DLD1 (cell line): ENCODE data around the gene XKR8.

Experiments used
- in situ Hi-C: cut with HindIII; loops from 2 replicates; pipeline ENCODE4 v1.10.0; 2017; ENCODE audit warnings: low sequenced_read_pairs

XKR8 gene

DNA sequence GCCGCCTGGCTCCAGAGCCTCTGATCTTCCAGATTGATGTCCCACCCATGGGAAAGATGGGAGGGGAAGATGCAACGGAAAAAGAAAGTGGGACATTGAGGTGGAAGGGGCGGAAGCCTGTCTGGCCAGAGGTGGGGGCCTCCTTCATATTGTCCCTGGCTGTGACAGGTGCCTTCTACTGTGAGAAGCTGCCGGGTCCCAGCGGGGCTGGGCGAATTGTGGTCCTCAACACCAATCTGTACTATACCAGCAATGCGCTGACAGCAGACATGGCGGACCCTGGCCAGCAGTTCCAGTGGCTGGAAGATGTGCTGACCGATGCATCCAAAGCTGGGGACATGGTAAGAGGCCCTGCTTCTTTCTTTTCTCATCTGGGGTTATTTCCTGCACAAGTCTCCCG is 5.6 kb upstream of the XKR8 start:
- in situ Hi-C loops = no loop called here

DNA sequence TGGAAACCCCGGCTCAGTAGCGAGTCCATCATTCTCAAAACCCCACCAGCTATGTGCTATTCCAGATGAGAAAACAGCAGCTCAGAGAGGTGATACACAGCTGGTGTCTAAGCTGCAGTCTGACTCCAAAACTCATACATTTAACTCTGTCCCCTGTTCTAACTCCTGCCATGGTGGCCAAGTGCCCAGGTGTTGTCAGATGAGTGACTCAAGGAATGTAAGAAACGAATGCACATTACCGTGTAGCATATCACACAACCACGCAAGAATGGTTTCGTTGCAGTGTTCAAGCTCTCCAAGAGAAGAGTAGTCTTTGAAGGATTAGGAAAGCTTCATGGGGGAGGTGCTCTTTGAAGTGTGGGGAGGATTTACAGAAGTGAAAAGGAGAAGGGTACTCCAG is 4.7 kb upstream of the XKR8 start:
- in situ Hi-C loops = no loop called here

DNA sequence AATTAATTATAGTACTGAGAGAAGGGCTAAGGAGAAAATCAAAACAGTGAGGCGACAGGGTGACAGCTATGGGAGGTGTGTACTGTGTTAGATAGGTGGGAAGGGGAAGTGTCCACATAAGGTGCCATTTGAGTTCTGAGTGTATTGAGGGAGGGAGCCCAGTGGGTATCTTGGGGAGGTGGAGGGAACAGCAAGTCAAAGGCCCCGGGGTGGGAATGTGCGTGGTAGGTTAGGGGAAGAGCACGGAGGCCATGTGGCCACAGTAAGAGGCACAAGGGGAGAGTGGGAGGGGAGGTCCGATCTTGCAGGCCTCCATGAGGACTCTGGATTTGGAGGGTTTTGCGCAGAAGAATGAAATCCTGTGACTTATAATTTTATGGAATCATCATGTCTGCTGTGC is 3.0 kb upstream of the XKR8 start:
- in situ Hi-C loops = no loop called here

DNA sequence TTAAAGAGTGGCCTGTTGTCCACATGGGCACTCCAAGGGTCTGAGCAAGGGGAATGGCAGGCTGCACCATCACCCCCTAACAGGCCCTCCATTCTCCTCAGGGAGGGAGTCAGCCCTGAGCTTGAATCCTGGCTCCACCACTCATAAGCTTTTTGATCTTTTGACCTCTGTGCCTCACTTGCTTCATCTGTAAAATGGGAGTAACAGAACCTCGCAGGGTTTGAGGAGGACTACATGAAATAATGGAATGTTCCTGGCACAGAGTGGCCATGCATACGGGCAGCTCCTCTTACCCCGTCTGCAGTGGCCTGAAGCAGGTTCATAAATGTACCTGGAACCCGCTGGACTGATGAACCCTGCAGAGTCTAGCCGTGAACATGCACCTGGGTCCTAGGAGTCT is 2.1 kb upstream of the XKR8 start:
- in situ Hi-C loops = no loop called here

DNA sequence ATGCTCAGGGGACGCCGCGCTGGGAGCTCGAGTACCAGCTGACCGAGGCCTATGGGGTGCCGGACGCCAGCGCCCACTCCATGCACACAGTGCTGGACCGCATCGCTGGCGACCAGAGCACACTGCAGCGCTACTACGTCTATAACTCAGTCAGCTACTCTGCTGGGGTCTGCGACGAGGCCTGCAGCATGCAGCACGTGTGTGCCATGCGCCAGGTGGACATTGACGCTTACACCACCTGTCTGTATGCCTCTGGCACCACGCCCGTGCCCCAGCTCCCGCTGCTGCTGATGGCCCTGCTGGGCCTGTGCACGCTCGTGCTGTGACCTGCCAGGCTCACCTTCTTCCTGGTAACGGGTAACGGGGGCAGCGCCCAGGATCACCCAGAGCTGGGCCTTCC is 1.3 kb upstream of the XKR8 start:
- in situ Hi-C loops = no loop called here

DNA sequence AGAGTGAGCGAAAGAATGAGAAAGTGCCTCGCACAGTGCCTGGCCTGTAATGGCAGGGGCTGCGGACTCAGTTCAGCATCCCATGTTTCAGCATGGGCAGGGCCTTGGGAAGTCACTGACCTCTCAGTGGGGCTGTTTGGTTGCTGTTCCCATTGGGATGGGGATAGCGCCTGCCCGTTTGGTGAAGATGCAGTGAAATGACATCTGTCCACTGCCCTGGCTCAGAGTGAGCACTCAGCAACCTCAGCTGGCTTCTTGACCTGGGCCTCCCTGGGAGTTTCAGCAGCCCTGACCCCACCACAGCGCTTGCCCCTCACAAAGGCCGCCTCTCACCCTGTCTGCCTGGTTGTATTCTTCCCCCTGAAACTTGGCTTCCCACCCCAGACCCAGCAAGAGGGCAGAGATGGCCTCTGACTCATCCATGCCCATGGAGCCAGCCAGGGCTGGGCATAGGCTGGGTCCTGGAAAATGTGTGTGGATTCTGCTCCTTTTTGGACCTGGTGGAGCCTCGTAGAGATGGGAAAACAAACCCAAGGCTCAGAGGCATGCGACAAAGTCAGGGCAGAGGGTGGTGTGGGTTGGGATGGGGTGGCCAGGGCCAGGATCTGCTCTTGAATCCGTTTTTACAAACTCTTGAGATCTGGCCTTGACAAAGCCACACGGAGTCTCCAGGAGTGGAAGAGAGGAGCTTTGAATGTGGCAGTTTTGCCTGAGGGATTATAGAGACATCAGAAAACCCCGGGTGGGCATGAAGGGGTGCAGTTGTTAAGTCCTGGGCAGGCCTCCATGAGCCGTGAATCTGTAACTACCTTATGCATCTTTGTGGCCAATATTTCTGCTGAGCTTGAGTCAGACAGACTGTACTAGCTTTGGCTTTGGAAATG is 1.2 kb downstream of the XKR8 start:
- in situ Hi-C loops = no loop called here

DNA sequence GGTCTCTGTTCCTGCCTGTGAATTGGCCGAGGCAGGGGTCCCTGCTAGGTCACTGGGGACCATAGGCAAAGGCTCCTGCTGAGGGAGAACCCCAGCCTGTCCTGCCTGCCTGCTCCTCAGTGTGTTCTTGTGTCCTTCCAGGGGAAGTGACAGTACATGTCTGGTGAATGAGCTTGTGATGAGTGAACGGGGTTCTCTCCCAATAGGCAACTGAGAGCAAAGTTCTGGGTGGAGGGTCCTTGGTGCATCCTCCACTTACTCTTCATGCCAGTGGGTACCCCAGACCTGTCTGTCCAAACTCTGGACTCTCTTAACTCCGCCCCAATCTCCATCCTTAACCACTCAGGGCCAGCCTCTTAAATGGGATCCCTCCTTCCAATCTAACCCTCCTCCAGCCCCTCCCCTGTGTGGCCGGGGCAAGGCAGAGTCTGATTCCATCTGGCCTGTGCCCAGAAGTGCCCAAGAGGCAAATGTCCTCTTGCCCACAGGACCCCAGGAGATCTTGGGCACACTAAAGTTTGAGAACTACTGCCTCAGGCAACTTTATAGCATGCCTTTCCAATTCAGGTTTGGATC is 2.0 kb downstream of the XKR8 start:
- in situ Hi-C loops = no loop called here

DNA sequence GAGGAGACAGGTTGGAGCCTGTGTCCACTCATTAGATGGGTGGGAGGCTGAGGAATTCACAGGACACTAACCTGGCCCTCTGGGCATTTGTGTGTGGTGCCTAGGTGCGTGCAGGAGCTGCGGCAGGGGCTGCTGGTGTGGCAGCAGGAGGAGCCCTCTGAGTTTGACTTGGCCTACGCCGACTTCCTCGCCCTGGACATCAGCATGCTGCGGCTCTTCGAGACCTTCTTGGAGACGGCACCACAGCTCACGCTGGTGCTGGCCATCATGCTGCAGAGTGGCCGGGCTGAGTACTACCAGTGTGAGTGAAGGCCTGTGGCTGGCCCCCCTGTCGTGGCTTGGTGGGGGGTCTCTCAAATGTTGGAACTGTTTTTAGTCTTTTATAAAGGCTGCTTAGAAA is 3.6 kb downstream of the XKR8 start:
- in situ Hi-C loops = no loop called here

DNA sequence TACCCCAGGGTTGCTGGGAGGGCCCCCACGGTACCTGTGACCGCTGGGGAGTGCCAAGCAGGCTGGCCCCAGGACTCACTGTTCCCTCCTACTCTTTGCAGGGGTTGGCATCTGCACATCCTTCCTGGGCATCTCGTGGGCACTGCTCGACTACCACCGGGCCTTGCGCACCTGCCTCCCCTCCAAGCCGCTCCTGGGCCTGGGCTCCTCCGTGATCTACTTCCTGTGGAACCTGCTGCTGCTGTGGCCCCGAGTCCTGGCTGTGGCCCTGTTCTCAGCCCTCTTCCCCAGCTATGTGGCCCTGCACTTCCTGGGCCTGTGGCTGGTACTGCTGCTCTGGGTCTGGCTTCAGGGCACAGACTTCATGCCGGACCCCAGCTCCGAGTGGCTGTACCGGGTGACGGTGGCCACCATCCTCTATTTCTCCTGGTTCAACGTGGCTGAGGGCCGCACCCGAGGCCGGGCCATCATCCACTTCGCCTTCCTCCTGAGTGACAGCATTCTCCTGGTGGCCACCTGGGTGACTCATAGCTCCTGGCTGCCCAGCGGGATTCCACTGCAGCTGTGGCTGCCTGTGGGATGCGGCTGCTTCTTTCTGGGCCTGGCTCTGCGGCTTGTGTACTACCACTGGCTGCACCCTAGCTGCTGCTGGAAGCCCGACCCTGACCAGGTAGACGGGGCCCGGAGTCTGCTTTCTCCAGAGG is 6.8 kb downstream of the XKR8 start:
- in situ Hi-C loops = no loop called here

DNA sequence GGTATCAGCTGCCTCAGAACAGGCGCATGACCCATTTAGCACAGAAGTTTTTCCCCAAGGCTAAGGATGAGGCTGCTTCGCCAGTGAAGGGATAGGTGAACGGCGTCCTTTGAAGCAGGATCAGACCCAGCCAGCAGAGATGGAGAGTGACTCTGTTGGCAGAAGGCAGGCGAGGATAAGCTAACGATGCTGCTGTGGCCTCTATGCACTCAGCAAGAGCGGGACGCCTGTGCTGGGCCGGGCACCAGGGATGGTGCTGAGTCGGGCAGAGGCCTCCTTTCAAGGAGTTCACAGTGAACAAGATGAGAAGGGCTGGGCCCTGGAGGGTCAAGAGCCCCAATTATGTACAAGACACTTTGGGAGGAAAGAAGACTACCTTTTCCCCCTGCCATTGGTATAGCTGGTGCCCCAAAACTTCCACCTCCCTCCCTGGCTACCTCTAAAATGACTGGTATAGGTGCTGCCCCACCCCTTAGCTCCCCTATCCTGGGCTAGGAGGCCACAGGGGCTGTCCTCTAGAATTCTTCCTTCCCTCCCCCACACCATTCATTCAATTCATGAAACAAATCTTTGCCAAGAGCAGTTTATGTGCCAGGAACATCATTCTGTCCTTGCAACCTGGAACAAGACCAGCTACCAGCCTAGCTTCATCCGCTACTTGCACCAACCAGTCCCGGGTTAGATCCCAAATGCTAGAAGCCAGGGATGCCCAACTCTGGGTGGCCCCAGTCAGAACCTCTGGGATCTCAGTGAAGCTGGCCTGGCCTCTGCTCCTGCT is 7.5 kb downstream of the XKR8 start:
- in situ Hi-C loops = no loop called here

DNA sequence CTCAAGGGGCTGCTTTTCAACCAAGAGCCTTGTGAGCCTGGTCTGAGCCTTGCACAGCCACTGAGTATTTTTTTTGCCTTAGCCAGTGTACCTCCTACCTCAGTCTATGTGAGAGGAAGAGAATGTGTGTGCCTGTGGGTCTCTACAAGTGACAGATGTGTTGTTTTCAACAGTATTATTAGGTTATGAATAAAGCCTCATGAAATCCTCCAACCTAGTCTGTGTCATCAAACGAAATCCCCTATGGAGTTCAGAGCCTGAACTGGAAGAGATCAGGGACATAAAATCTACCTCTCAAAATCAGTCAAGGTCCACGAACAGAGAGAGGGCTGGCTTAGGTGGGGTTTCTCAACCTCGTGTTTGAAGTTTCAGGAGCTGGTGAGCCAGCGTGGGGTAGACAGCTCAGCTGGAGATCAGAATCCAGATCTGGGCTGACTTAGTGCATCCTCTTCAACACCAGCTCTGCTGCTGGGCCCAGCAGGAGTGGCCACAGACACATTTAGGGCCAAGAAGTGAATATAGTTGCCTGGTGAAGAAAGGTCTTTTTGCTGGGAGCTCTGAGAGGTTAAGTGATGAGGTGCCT is 8.2 kb downstream of the XKR8 start:
- in situ Hi-C loops = no loop called here

DNA sequence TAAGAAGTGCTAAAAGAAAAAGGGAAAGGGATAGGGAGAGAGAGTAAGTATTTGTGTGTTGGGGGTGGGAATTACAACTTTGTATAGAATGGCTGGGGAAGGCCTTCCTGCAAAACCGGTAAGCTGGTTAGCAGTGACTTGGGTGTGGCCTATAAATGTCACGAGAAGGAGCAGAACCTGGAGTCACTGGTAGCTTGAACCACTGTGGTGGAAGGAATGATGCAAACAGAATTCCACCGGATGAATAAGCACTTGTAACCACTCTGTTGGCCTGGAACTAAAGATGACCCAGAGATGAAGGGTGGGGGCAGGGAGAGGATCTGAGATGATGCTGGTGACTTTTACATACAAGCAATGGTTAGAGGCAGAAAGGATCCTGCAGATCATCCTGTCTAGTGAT is 8.9 kb downstream of the XKR8 start:
- in situ Hi-C loops = no loop called here

DNA sequence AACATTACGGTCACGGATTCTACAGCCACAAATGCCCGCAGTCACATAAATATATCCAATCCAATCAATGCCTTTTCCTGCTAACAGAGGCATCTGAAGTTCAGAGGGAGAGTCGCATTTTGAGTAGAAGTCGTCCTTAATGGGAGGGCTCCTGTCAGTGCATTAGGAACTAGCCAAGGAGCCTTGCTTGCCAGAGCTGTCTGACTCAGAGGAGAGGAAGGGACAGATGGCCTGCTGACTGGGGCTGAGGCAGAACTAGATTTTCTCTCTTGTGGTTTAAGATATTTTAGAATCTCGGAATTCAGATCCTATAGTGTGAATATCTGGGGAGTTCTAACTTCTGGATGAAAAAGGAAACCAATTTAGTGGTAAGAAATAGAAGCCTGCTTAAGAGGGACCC is 10.6 kb downstream of the XKR8 start:
- in situ Hi-C loops = no loop called here

DNA sequence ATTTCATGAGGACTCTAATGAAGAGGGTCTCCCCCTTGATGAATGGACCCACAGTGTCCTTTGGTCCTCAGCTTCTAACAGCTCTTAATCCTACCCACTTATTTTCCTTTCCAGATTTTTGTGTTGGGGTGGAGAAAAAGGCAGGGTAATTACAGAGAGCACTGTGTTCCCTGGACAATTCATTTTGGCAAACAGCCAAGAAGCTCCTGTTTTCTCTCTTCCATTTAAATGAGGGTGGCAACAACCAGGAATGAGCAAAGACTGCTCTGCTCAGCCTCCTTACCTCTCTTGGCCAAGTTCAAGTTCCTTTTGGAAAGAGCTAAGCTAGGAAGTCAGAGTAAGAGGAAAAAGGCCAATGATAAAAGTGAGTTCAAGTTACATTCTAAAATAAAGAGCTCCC is 11.9 kb downstream of the XKR8 start:
- in situ Hi-C loops = no loop called here

DNA sequence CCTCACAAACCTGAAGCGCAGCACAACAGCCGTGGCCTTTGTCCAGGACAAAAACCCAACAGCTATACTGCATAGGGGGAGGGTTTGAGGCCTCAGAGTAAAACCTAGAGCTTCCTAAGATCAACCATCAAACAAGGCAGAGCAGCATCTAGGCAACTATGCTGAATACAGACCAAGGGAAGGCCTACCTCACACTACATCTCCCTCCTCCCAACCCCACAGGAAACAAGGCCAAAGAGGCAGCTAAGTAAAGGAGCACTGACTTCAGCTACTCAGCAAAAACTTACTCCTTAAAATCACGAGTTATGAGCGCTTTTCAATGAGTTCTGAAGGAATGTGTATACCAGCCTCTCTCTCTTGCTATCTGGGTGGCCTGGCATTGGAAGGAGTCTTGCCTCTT is 12.4 kb downstream of the XKR8 start:
- in situ Hi-C loops = no loop called here

DNA sequence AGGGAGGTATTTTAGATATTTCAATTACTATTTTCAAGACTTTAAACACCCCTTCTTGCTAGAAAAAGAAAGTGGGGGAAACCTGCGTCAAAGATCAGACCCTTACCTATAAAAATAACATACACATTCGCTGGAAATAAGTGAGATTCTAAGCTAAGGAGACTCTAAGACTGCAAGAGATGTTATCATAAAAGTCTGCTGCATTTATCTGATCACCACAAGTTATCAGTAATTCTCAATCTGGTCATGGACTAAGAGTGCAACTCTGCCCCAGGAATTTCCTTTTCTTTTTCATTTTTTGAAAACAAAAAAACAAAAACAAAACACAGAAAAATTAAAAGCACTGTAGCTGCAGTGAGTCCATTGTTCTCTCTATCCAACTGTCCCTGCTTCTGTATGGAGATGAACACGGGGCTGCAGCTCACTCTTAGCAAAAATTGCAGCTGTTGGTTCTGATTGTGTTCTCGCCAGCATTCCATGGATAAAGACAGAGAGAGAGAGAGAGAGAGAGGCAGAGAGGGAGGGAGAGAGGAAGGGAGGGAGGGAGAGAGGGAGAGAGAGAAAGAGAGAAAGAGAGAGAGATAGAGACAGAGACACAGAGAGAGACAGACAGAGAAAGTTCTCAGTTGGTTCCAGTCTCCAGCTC is 14.1 kb downstream of the XKR8 start:
- in situ Hi-C loops = no loop called here

DNA sequence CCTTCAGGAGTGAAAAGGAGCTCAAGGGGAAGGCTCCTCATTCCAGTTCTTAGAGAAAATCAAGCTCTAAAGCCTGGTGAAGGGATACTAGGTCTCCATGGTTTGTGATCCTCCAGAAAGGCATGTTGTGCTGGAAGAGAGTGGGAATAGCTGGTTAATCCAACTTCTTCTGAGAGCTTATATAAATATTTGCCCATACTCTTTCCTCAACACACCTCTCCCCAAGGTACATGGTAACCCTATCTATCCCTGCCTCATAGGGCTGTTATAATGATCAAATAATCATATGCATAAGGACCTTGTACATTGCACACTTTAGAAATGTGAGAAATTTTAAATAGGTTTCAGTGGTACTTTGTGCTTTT is 14.6 kb downstream of the XKR8 start:
- in situ Hi-C loops = no loop called here

DNA sequence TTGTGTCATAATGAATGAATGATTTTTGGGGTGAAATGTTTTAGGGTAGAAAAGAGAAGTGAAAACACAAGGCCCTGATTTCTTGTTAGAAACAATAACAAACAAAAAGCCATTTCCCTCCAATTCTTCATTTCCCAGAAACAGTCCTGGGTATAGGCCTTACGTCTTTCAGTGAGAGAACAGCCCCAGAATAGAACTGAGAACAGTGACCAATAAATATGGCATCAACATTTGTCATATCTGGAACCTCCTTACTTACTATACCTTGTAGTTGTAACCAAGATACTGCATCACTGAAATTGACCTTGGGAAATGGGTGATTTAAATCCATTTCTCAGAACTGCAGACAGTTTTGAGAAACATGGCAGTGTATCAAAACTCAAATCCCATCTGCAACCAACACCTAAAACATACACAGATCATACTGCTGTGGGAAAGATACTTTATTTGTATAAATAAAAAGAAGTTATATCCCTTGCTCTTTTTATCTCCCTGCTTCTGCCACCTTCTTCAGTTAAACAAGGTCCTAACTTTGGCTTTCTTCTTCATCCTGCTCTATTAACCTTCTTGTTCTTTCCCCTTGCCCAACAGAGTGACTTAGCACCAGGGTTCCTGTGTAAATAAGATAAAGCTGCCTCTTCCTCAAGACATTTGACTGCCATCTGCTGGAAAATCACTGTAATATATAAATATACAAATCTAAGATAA is 19.5 kb downstream of the XKR8 start:
- in situ Hi-C loops = no loop called here

DNA sequence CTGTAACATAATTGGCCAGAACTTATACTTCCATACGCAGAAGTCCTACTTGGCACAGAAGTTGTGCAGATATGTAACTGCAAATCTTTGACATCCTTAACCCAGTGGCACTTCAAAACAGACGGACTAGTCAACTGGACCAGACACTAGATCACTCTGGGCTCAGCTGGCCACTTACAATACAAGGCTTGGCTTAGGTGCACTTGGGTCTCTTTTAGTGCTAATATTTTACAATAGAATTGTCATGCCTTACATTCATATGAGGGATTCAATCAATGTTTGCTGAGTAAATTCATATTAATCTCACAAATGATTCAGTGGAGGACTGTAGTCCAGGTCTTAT is 20.1 kb downstream of the XKR8 start:
- in situ Hi-C loops = no loop called here

DNA sequence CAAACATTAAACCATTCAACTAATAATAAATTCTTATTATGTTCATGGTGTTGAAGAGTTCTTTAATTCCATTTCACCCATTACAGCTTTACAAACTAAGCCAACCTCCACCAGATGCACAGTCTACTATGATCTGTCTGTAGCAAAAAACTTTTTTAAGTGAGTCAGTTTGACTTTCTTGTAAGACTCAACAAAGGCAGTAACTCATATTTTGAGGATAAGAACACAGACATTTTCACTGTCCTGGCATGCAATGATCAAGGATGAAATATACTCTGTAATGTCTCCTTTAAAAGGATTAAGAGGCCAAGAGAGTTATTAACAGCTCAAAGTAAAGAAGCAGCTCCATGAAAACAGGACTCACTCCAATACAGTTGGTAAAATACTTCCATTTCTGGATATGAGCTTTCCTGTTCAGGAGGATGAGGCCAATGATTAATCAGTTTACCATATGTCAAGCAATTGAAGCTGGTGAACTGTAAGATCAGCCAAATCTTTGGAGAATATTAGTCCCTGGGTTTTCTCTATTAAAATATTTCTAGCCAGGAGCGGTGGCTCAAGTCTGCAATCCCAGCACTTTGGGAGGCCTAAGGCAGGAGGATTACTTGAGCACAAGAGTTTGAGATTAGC is 20.6 kb downstream of the XKR8 start:
- in situ Hi-C loops = no loop called here
